DOHH2 (cell line): ENCODE measurements around the gene HPSE2.

Experiments used
- EZH2phosphoT487 ChIP-seq: fragments of 200-600 bp; sonication (generic); IDR thresholded peaks from 2 replicates; pipeline ENCODE4 v1.6.1; 2017; ENCODE audit warnings: borderline replicate concordance, mild to moderate bottlenecking, antibody characterized with exemption, low read length, moderate library complexity, mixed read lengths
- TF ChIP-seq, protein P1 (sequence below): fragments of 200-600 bp; sonication (generic); IDR thresholded peaks from one replicate; pipeline ENCODE4 v1.5.1; 2014; ENCODE audit warnings: antibody characterized with exemption, mild to moderate bottlenecking, low read depth, low read length; ENCODE audit not compliant: poor library complexity, severe bottlenecking

DNA sequence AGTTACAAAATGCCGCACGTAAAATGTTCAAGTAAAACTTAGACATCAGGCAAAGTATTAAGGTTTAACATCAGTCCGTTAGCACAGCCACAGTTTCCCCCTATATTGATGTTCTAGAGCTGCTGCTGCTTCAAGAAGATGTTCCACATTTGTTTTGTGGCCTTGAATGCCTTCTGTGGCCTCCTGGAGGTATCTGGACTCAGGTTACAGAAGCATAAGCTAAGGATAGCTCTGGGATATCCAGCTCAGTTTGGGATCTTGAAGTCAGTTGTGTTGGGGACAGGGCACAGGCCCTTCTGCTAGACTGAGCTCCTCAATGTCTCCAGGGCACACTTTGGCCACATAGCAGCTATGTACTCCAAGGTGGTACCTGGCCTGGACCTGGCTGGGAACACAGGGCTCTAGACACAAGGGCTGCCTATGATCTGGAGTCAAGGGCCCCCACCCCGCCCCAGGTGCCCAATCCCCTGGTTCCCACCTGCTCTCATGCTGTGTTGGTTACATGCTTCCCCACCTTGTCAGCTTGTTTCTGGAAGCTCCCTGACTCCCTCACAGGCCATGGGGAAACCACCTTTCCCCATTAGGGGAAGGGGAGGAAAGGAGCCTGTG, 825.4 kb downstream of the HPSE2 start:
- TF ChIP-seq, protein P1, sequence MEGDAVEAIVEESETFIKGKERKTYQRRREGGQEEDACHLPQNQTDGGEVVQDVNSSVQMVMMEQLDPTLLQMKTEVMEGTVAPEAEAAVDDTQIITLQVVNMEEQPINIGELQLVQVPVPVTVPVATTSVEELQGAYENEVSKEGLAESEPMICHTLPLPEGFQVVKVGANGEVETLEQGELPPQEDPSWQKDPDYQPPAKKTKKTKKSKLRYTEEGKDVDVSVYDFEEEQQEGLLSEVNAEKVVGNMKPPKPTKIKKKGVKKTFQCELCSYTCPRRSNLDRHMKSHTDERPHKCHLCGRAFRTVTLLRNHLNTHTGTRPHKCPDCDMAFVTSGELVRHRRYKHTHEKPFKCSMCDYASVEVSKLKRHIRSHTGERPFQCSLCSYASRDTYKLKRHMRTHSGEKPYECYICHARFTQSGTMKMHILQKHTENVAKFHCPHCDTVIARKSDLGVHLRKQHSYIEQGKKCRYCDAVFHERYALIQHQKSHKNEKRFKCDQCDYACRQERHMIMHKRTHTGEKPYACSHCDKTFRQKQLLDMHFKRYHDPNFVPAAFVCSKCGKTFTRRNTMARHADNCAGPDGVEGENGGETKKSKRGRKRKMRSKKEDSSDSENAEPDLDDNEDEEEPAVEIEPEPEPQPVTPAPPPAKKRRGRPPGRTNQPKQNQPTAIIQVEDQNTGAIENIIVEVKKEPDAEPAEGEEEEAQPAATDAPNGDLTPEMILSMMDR, result no peak
- TF ChIP-seq EZH2phosphoT487, result no peak
